Parathyroid adenoma (tissue), 2 donors: Measurements from ENCODE around the gene KYAT1.

Source experiments
- H2AFZ ChIP-seq: fragments of 300-600 bp; sonication (generic); one replicate; pipeline ENCODE4 v1.7.0; 2017; ENCODE audit warnings: antibody characterized with exemption, mild to moderate bottlenecking
- H3K27ac ChIP-seq: fragments of 300-600 bp; sonication (generic); one replicate; pipeline ENCODE4 v1.7.0; 2017
- H3K27me3 ChIP-seq: fragments of 300-600 bp; sonication (generic); one replicate; pipeline ENCODE4 v1.7.0; 2017; ENCODE audit warnings: low read length; ENCODE audit not compliant: control insufficient read depth, insufficient read depth
- H3K36me3 ChIP-seq: fragments of 300-600 bp; sonication (generic); one replicate; pipeline ENCODE4 v1.7.0; 2017; ENCODE audit warnings: low read length; ENCODE audit not compliant: control insufficient read depth, insufficient read depth
- H3K4me1 ChIP-seq: fragments of 300-600 bp; sonication (generic); one replicate; pipeline ENCODE4 v1.7.0; 2017; ENCODE audit warnings: control low read depth
- H3K4me2 ChIP-seq: fragments of 300-600 bp; sonication (generic); one replicate; pipeline ENCODE4 v1.7.0; 2017; ENCODE audit warnings: low read length
- H3K4me3 ChIP-seq: fragments of 300-600 bp; sonication (generic); one replicate; pipeline ENCODE4 v1.7.0; 2017; ENCODE audit warnings: low read depth, low read length
- H3K79me2 ChIP-seq: fragments of 300-600 bp; sonication (generic); one replicate; pipeline ENCODE4 v1.7.0; 2017; ENCODE audit warnings: control low read depth
- H3K9ac ChIP-seq: fragments of 300-600 bp; sonication (generic); one replicate; pipeline ENCODE4 v1.7.0; 2017; ENCODE audit warnings: mild to moderate bottlenecking
- H3K9me3 ChIP-seq: fragments of 300-600 bp; sonication (generic); one replicate; pipeline ENCODE4 v1.7.0; 2017; ENCODE audit warnings: low read length; ENCODE audit not compliant: control insufficient read depth
- TF ChIP-seq, protein P1 (sequence below): fragments of 300-600 bp; sonication (generic); IDR thresholded peaks from one replicate; pipeline ENCODE4 v1.7.0; 2017; ENCODE audit warnings: antibody characterized with exemption, mild to moderate bottlenecking
- donor health status: primary hyperparathyroidism.

KYAT1 gene

DNA sequence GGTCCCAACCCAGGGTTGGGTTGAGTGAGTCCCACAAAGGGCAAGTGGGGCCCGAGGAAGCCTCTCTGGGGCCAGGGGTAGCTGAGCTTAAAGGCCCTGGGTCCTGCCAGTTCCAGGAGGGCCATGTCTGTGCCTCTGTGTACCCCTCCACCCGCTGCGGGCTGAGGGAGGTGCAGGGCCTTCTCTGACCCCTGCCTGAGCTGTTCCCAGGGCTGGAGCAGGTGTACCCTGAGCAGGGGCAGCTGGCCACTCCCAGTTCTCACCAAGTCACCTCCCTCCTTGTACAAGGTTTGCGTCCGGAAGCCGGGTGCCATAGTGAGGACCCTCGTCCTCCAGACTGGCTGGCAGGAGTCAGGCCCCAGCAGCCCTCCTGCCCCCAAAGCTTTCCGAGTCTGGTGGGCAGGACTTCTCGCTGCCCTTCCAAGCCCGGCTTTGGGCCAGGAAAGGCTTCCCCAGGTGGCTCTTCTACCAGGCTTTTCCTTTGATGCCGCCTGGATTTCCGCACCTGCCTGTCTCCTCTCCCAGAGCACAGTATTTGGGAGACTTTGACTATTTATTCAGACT, 72.6 kb downstream of the KYAT1 start:
- no peaks in the 10 kb centered on the region for H3K9me3 ChIP-seq
- H3K79me2 ChIP-seq, result no peaks in the 10 kb centered on the region
- no peak overlapping the region for H3K27ac ChIP-seq
- H3K9ac ChIP-seq, result no peak overlapping the region
- no peaks in the 10 kb centered on the region for H3K4me1 ChIP-seq
- no peak overlapping the region for H3K4me2 ChIP-seq
- H3K36me3 ChIP-seq, result no peaks in the 10 kb centered on the region
- no peak overlapping the region for H3K4me3 ChIP-seq
- H2AFZ ChIP-seq, result no peak overlapping the region
- no peaks in the 10 kb centered on the region for H3K27me3 ChIP-seq
- TF ChIP-seq, protein P1, sequence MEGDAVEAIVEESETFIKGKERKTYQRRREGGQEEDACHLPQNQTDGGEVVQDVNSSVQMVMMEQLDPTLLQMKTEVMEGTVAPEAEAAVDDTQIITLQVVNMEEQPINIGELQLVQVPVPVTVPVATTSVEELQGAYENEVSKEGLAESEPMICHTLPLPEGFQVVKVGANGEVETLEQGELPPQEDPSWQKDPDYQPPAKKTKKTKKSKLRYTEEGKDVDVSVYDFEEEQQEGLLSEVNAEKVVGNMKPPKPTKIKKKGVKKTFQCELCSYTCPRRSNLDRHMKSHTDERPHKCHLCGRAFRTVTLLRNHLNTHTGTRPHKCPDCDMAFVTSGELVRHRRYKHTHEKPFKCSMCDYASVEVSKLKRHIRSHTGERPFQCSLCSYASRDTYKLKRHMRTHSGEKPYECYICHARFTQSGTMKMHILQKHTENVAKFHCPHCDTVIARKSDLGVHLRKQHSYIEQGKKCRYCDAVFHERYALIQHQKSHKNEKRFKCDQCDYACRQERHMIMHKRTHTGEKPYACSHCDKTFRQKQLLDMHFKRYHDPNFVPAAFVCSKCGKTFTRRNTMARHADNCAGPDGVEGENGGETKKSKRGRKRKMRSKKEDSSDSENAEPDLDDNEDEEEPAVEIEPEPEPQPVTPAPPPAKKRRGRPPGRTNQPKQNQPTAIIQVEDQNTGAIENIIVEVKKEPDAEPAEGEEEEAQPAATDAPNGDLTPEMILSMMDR, result no peak

DNA sequence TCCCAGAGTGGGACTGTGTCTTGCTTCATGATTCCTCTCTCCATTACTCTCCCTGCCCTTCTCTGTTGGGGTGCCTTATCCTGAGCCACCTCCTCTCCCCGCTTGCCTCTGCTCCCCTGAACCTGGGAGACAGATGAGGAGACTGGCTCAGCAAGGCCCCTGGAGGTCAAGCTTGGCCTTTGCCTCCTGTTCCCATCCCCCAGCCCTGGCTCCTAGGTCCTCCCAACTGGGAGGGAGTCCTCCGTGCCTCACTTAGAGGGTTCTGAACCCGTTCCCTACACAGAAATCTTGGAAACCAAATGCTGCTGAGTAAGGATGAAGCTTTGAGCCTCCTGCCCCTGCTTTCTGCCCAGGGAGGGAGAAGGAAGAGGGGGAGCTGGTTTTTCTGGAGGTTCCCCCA, 73.2 kb downstream of the KYAT1 start:
- no peak overlapping the region for H3K27ac ChIP-seq
- H3K4me3 ChIP-seq, result no peak overlapping the region
- no peak overlapping the region for H2AFZ ChIP-seq
- no peak overlapping the region for H3K4me2 ChIP-seq
- no peaks in the 10 kb centered on the region for H3K36me3 ChIP-seq
- H3K79me2 ChIP-seq, result no peaks in the 10 kb centered on the region
- TF ChIP-seq, protein P1, result no peak
- no peak overlapping the region for H3K9ac ChIP-seq
- no peaks in the 10 kb centered on the region for H3K9me3 ChIP-seq
- no peaks in the 10 kb centered on the region for H3K27me3 ChIP-seq
- no peaks in the 10 kb centered on the region for H3K4me1 ChIP-seq

DNA sequence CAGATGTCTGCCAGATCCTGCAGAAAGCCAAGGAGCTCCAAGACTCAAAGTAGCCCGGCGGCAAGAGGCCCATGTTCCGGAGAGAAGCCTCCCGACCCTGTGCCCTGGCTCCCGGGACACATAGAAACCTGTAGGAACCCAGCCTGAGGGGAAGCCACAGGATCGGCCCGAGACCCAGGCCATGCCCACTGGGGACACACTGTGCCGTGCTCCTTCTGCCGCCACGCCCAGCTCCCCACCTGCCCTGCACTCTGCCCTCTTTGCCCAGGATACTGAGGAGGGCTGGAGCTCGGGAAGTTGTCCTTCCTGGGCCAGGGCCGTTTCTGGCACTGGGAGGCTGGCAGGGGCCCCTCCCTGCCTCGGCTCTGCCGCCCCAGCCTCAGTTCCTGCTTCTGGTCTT, 73.9 kb downstream of the KYAT1 start:
- H3K9ac ChIP-seq, result no peak overlapping the region
- H3K27ac ChIP-seq, result no peak overlapping the region
- TF ChIP-seq, protein P1, result no peak
- no peak overlapping the region for H3K4me3 ChIP-seq
- no peaks in the 10 kb centered on the region for H3K36me3 ChIP-seq
- H3K4me2 ChIP-seq, result no peak overlapping the region
- no peaks in the 10 kb centered on the region for H3K4me1 ChIP-seq
- no peaks in the 10 kb centered on the region for H3K79me2 ChIP-seq
- no peak overlapping the region for H2AFZ ChIP-seq
- no peaks in the 10 kb centered on the region for H3K9me3 ChIP-seq
- H3K27me3 ChIP-seq, result no peaks in the 10 kb centered on the region

DNA sequence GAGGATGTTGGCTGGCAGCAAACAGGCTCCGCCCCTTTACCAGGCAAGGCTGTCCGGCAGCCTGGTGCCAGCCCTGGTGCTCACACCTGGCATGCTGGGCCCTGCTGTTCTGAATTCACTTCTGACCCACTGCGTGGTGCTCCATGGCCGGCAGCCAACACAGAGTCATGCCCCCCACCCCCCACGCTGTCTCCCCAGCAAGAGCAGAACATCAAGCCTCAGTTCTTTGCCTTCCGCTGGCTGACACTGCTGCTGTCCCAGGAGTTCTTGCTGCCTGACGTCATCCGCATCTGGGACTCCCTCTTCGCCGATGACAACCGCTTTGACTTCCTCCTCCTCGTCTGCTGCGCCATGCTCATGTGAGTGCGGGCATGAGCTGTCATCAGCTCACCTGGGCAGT, 76.1 kb downstream of the KYAT1 start:
- no peak overlapping the region for H3K27ac ChIP-seq
- TF ChIP-seq, protein P1, result no peak
- H3K4me3 ChIP-seq, result no peak overlapping the region
- no peaks in the 10 kb centered on the region for H3K79me2 ChIP-seq
- no peaks in the 10 kb centered on the region for H3K4me1 ChIP-seq
- no peaks in the 10 kb centered on the region for H3K36me3 ChIP-seq
- no peaks in the 10 kb centered on the region for H3K27me3 ChIP-seq
- H2AFZ ChIP-seq, result no peak overlapping the region
- H3K9me3 ChIP-seq, result no peaks in the 10 kb centered on the region
- H3K4me2 ChIP-seq, result no peak overlapping the region
- H3K9ac ChIP-seq, result no peak overlapping the region

DNA sequence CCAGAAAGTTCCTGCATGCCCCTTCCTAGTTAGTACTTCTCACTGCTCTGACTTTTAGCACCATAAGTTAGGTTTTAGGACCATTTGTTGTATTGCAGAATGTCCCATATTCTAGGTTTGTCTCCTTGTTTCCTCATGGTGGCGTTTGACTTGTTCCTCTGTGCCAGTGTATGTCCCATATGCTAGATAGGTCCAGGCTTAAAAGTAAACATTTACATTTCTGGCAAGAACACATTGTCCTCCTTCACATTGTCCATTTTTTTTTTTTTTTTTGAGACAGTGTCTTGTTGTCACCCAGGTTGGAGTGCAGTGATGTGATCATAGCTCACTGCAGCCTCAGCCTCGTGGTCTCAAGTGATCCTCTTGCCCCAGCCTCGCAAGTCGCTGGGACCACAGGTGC, 79.3 kb downstream of the KYAT1 start:
- Histone ChIP-seq H3K36me3 (no peaks in the 10 kb centered on the region), H3K4me2 (no peak overlapping the region), H3K9ac (no peak overlapping the region), H3K79me2 (no peaks in the 10 kb centered on the region), H3K9me3 (no peaks in the 10 kb centered on the region), H2AFZ (no peak overlapping the region), H3K27me3 (no peaks in the 10 kb centered on the region), H3K4me3 (no peak overlapping the region), H3K4me1 (peaks cover 4% of the 10 kb centered on the region), H3K27ac (no peak overlapping the region)
- TF ChIP-seq, protein P1, result no peak
